ENCODE measurements around the gene AUH. TPM values are rescaled to one million over a fixed set of nuclear protein-coding genes. Genes with fewer than 3 reads are reported as not detected.

Gene AUH
- total RNA-seq, 1 donor from 2014 or later, result 14.6 TPM

GRCh38 chr9:91291866-91292265, 69.9 kb downstream of the AUH start:
- peaks cover 52% of the 10 kb centered on the region for H3K36me3 Mint-ChIP-seq (ENCODE audit: unreplicated experiment)
- H3K4me3 Mint-ChIP-seq (ENCODE audit: unreplicated experiment), result no peak overlapping the region
- no peaks in the 10 kb centered on the region for H3K9me3 Mint-ChIP-seq (ENCODE audit: unreplicated experiment)
- no peak for DNase-seq (ENCODE audit: extremely low spot score, unreplicated experiment)
- H3K27ac Mint-ChIP-seq (ENCODE audit: unreplicated experiment), result no peak overlapping the region
- H3K4me1 Mint-ChIP-seq (ENCODE audit: unreplicated experiment), result no peaks in the 10 kb centered on the region
- no peak for TF ChIP-seq CTCF (IDR thresholded peaks at IDR 0.05)
- no peaks in the 10 kb centered on the region for H3K27me3 Mint-ChIP-seq (ENCODE audit: unreplicated experiment)

GRCh38 chr9:91289244-91289643, 72.5 kb downstream of the AUH start:
- H3K4me3 Mint-ChIP-seq (ENCODE audit: unreplicated experiment), result no peak overlapping the region
- H3K36me3 Mint-ChIP-seq (ENCODE audit: unreplicated experiment), result peaks cover 41% of the 10 kb centered on the region
- H3K27me3 Mint-ChIP-seq (ENCODE audit: unreplicated experiment), result no peaks in the 10 kb centered on the region
- no peak for TF ChIP-seq CTCF (IDR thresholded peaks at IDR 0.05)
- no peak for DNase-seq (ENCODE audit: extremely low spot score, unreplicated experiment)
- H3K4me1 Mint-ChIP-seq (ENCODE audit: unreplicated experiment), result no peaks in the 10 kb centered on the region
- no peak overlapping the region for H3K27ac Mint-ChIP-seq (ENCODE audit: unreplicated experiment)
- no peaks in the 10 kb centered on the region for H3K9me3 Mint-ChIP-seq (ENCODE audit: unreplicated experiment)

- H3K27me3 Mint-ChIP-seq (ENCODE audit: unreplicated experiment), result no peaks in the 10 kb centered on the region
- H3K36me3 Mint-ChIP-seq (ENCODE audit: unreplicated experiment), result peaks cover 18% of the 10 kb centered on the region
- no peaks in the 10 kb centered on the region for H3K4me1 Mint-ChIP-seq (ENCODE audit: unreplicated experiment)
- no peak overlapping the region for H3K27ac Mint-ChIP-seq (ENCODE audit: unreplicated experiment)
- H3K4me3 Mint-ChIP-seq (ENCODE audit: unreplicated experiment), result no peak overlapping the region
- no peak for TF ChIP-seq CTCF (IDR thresholded peaks at IDR 0.05)
- no peak for DNase-seq (ENCODE audit: extremely low spot score, unreplicated experiment)
- no peaks in the 10 kb centered on the region for H3K9me3 Mint-ChIP-seq (ENCODE audit: unreplicated experiment)
These were observed 75.9 kb downstream of the AUH start for GRCh38 chr9:91285729-91286353.

GRCh38 chr9:91282292-91282691, 79.4 kb downstream of the AUH start:
- no peak for DNase-seq (ENCODE audit: extremely low spot score, unreplicated experiment)
- Mint-ChIP-seq H3K9me3 (ENCODE audit: unreplicated experiment) (no peaks in the 10 kb centered on the region), H3K27ac (ENCODE audit: unreplicated experiment) (no peak overlapping the region), H3K36me3 (ENCODE audit: unreplicated experiment) (peaks cover 17% of the 10 kb centered on the region), H3K4me3 (ENCODE audit: unreplicated experiment) (no peak overlapping the region), H3K4me1 (ENCODE audit: unreplicated experiment) (no peaks in the 10 kb centered on the region), H3K27me3 (ENCODE audit: unreplicated experiment) (no peaks in the 10 kb centered on the region)
- TF ChIP-seq CTCF (IDR thresholded peaks at IDR 0.05), result no peak

- Mint-ChIP-seq H3K36me3 (ENCODE audit: unreplicated experiment) (peaks cover 12% of the 10 kb centered on the region), H3K27me3 (ENCODE audit: unreplicated experiment) (no peaks in the 10 kb centered on the region), H3K4me3 (ENCODE audit: unreplicated experiment) (no peak overlapping the region), H3K27ac (ENCODE audit: unreplicated experiment) (no peak overlapping the region), H3K9me3 (ENCODE audit: unreplicated experiment) (no peaks in the 10 kb centered on the region), H3K4me1 (ENCODE audit: unreplicated experiment) (no peaks in the 10 kb centered on the region)
- no peak for DNase-seq (ENCODE audit: extremely low spot score, unreplicated experiment)
- no peak for TF ChIP-seq CTCF (IDR thresholded peaks at IDR 0.05)
These were observed 82.2 kb downstream of the AUH start for GRCh38 chr9:91279296-91280204.
